DOHH2 (cell line): ENCODE results near the gene AGPAT1.

ENCODE experiments used
- H3F3A ChIP-seq: fragments of 200-600 bp; sonication (generic), shearing (Covaris generic); 2 replicates; pipeline ENCODE4 v1.6.0; 2016; ENCODE audit warnings: antibody characterized with exemption, mild to moderate bottlenecking; ENCODE audit not compliant: control insufficient read depth, insufficient read depth
- H3K27ac ChIP-seq: fragments of 200-600 bp; sonication (generic); 2 replicates; pipeline ENCODE4 v1.5.1; 2014; ENCODE audit warnings: low read depth, mild to moderate bottlenecking, low read length, moderate library complexity
- H3K27me3 ChIP-seq: fragments of 200-600 bp; sonication (generic); 2 replicates; pipeline ENCODE4 v1.6.1; 2014; ENCODE audit warnings: mild to moderate bottlenecking, low read length, mixed read lengths; ENCODE audit not compliant: control insufficient read depth
- H3K36me3 ChIP-seq: fragments of 200-600 bp; sonication (generic); 2 replicates; pipeline ENCODE4 v1.6.1; 2014; ENCODE audit warnings: mild to moderate bottlenecking, low read length, moderate library complexity, mixed read lengths; ENCODE audit not compliant: control insufficient read depth
- H3K4me1 ChIP-seq: fragments of 200-600 bp; sonication (generic); 2 replicates; pipeline ENCODE4 v1.6.1; 2014; ENCODE audit warnings: mild to moderate bottlenecking, low read length, mixed read lengths; ENCODE audit not compliant: control insufficient read depth
- H3K4me2 ChIP-seq: fragments of 200-600 bp; sonication (generic); 2 replicates; pipeline ENCODE4 v1.6.0; 2014; ENCODE audit warnings: mild to moderate bottlenecking, low read length, moderate library complexity
- H3K4me3 ChIP-seq: fragments of 200-600 bp; sonication (generic); 2 replicates; pipeline ENCODE4 v1.5.1; 2014; ENCODE audit warnings: mild to moderate bottlenecking, low read length, mixed read lengths
- H3K79me2 ChIP-seq: fragments of 200-600 bp; sonication (generic); 2 replicates; pipeline ENCODE4 v1.6.1; 2014; ENCODE audit warnings: mild to moderate bottlenecking, low read length, mixed read lengths; ENCODE audit not compliant: control insufficient read depth
- H3K9me2 ChIP-seq: fragments of 200-600 bp; sonication (generic); replicated peaks from 2 replicates; pipeline ENCODE4 v1.6.1; 2014; ENCODE audit warnings: mild to moderate bottlenecking, low read length, mixed read lengths; ENCODE audit not compliant: control insufficient read depth
- H3K9me3 ChIP-seq: fragments of 200-600 bp; sonication (generic); 2 replicates; pipeline ENCODE4 v1.6.1; 2014; ENCODE audit warnings: antibody characterized with exemption, low read length, mixed read lengths; ENCODE audit not compliant: control insufficient read depth, insufficient read depth
- H4K20me1 ChIP-seq: fragments of 200-600 bp; sonication (generic); 2 replicates; pipeline ENCODE4 v1.6.0; 2014; ENCODE audit warnings: low read depth, mild to moderate bottlenecking, antibody characterized with exemption, low read length, moderate library complexity; ENCODE audit not compliant: control insufficient read depth, insufficient read depth
- EZH2phosphoT487 ChIP-seq: fragments of 200-600 bp; sonication (generic); IDR thresholded peaks from 2 replicates; pipeline ENCODE4 v1.6.1; 2017; ENCODE audit warnings: borderline replicate concordance, mild to moderate bottlenecking, antibody characterized with exemption, low read length, moderate library complexity, mixed read lengths
- TF ChIP-seq, protein P1 (sequence below): fragments of 200-600 bp; sonication (generic); IDR thresholded peaks from one replicate; pipeline ENCODE4 v1.5.1; 2014; ENCODE audit warnings: antibody characterized with exemption, mild to moderate bottlenecking, low read depth, low read length; ENCODE audit not compliant: poor library complexity, severe bottlenecking

The AGPAT1 gene

DNA sequence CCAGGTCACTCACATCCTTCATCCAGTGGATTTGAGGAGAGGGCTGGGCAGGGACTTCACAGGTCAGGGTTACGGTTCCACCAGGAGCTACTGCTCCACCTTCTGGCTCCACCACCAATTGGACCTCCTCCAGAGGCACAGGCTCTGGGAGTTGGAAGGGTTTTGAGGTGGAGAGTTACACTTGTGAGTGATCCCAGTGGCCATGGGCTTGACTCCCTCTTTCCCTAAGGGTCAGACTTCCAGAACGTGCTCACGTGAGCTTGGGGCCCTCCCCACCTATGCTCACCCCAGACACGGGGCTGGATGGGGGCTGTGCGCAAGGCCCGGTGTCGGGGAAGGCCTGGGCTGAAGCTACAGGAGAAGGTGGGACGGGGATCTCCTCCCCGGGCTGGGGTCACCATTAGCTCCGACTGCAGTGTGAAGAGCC, 6.7 kb upstream of the AGPAT1 start:
- Histone ChIP-seq H3K79me2 (peaks cover 29% of the 10 kb centered on the region), H3K36me3 (peaks cover 69% of the 10 kb centered on the region), H3K27ac (no peak overlapping the region), H3K4me1 (peaks cover 32% of the 10 kb centered on the region), H3F3A (peaks cover 4% of the 10 kb centered on the region; the same call in 1 of the 2 replicates), H3K4me2 (no peak overlapping the region), H3K27me3 (no peaks in the 10 kb centered on the region), H3K4me3 (no peak overlapping the region), H4K20me1 (no peaks in the 10 kb centered on the region), H3K9me2 (no peaks in the 10 kb centered on the region), H3K9me3 (no peaks in the 10 kb centered on the region)
- no peak for TF ChIP-seq EZH2phosphoT487
- TF ChIP-seq, protein P1, sequence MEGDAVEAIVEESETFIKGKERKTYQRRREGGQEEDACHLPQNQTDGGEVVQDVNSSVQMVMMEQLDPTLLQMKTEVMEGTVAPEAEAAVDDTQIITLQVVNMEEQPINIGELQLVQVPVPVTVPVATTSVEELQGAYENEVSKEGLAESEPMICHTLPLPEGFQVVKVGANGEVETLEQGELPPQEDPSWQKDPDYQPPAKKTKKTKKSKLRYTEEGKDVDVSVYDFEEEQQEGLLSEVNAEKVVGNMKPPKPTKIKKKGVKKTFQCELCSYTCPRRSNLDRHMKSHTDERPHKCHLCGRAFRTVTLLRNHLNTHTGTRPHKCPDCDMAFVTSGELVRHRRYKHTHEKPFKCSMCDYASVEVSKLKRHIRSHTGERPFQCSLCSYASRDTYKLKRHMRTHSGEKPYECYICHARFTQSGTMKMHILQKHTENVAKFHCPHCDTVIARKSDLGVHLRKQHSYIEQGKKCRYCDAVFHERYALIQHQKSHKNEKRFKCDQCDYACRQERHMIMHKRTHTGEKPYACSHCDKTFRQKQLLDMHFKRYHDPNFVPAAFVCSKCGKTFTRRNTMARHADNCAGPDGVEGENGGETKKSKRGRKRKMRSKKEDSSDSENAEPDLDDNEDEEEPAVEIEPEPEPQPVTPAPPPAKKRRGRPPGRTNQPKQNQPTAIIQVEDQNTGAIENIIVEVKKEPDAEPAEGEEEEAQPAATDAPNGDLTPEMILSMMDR, result no peak

DNA sequence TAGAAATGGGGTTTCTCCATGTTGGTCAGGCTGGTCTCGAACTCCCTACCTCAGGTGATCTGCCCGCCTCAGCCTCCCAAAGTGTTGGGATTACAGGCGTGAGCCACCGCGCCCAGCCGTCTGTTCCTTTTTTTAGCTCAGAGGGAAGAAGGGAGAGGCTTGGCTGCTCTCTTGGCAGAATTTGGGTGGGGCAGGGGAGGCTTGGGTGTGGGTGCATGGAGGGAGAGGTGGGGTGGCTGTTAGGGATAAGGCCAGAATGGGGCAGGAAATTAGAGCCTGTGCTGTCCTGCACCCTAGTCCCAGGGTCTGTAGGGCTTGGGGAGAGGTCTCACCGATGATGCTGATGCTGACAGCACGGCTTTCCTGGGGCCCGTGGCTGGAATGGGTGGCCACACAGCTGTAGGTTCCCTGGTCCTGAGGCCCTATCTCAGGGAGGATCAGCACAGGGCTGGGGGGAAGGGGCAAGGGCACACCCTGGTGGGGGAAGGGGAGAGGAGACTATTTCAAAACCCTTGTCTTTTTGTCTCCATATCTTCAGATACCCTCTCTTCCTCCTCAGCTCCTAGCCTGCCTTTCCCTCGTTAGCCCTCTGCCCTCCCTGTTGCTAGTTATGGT, 6.1 kb upstream of the AGPAT1 start:
- H3K79me2 ChIP-seq, result peaks cover 27% of the 10 kb centered on the region
- H3K27ac ChIP-seq, result no peak overlapping the region
- H3K4me3 ChIP-seq, result no peak overlapping the region
- H3F3A ChIP-seq, result peaks cover 9% of the 10 kb centered on the region
- H3K4me2 ChIP-seq, result no peak overlapping the region
- H3K36me3 ChIP-seq, result peaks cover 64% of the 10 kb centered on the region
- H3K4me1 ChIP-seq, result peaks cover 31% of the 10 kb centered on the region
- no peaks in the 10 kb centered on the region for H3K27me3 ChIP-seq
- no peaks in the 10 kb centered on the region for H3K9me2 ChIP-seq
- no peaks in the 10 kb centered on the region for H4K20me1 ChIP-seq
- H3K9me3 ChIP-seq, result no peaks in the 10 kb centered on the region
- TF ChIP-seq, protein P1, result no peak
- no peak for TF ChIP-seq EZH2phosphoT487

DNA sequence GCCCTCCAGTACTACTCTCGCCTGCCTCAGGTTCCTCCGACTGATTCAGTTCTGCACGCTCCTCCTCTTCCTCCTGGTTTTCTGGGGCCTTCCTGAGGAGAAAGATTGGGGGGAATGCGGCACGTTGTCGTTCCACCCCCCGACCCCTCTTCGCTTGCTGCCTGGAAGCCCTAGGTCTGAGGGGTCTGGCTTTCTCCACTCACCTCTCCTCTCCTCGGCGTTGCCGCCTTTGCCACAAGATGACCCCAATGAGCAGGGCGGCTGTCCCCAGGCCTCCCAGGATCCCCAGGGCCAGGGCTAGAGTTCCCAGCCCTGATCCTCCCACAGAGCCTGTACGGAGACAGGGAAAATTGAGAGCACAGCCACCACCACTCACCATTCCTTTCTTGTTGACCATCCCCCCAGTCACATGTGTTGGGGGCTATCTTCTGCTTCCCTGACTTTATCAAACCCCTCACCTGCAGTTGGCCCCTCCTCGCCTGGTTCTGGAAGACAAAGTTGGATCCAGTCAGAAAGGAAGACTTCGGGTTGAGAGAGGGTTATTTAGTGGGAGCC, 5.3 kb upstream of the AGPAT1 start:
- TF ChIP-seq, protein P1, result no peak
- TF ChIP-seq EZH2phosphoT487, result no peak
- Histone ChIP-seq H3K4me2 (no peak overlapping the region), H3K9me3 (no peaks in the 10 kb centered on the region), H3K4me1 (peaks cover 31% of the 10 kb centered on the region), H3K36me3 (peaks cover 56% of the 10 kb centered on the region), H3K27ac (no peak overlapping the region), H3K9me2 (no peaks in the 10 kb centered on the region), H3F3A (peaks cover 11% of the 10 kb centered on the region), H3K4me3 (no peak overlapping the region), H3K79me2 (peaks cover 35% of the 10 kb centered on the region), H3K27me3 (no peaks in the 10 kb centered on the region), H4K20me1 (no peaks in the 10 kb centered on the region)
